Measurements from ENCODE around the gene TENM4.

Gene TENM4

DNA sequence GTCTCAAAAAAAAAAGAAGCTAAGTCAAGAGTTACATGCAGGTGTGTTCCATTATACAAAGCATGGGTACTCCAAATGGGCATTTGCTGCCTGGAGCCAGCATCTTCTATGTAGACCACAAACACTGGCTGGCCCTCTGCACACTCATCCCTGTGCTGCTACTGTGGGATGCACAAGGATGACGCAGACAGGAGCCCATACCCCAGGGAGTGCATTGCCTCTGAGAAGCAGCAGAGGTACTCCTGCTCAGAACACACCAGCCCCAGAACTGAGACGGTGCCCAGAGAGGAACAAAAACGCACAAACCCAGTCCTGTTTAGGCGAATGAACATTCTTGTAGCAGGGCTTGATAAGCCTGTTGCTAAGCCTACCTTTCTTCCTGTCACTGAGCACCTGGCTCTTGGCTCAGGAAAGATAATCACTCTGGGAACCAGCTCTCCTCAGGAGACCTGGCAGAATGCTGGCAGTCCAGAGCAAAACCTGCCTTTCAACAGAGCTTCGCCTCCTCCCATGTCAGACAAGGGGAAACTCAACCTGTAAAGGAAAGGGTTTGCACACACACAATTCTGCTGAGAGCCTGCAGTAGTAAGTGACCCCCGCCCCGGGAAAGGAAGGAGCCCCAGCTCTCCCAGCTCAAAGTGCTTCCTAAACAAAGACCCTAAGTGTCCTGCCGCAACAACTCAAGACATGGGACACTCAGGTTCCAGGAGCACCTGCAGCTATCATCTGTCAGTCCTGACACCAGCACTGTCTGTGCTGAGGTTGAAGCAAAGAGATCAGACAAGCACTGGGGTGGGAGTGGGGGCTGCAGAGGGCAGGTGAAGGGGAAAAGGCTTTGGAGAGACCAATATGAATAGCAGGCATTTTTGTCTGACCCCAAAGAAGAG is 145.7 kb downstream of the TENM4 start:
- DNase-seq (ENCODE audit: low read depth): no peak

DNA sequence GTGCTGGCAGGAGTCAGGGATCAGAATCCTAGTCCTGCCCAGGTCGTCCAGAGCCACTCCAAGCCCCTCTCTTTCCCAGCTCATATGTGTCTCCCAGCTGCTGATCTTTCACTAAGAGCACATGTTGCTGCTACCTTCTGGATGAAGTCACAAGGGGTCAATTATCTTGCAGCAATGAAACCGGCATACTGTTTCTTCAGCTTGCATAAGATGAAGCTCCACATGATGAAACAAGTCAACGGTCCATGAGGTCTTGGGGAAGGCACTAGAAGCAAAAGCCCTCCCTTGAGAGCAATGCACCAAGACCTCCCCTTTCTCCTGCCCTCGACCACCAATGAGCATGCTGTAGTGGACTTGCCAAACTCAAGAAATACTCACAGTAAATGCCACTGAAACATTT is 148.9 kb downstream of the TENM4 start:
- DNase-seq (ENCODE audit: low read depth): no peak

DNA sequence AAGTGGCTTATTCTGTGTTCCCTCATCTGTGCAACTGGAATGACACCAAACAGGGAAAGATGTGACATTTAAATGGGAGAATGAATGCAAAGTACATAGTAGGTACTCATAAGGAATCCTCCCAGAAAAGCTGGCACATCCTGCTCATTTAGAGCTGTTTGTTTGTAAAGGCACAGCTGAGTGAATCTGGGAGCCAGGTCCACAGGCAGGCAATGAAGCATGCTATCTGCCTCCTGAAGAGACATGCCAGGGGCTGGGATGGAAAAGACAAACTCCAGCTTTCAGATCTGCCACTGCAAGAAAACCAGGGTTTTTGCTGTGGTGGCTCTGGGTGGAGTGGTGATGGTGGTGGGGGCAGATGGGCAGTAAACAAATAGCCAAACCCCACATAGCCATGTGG is 150.1 kb downstream of the TENM4 start:
- no peak for DNase-seq (ENCODE audit: low read depth)

DNA sequence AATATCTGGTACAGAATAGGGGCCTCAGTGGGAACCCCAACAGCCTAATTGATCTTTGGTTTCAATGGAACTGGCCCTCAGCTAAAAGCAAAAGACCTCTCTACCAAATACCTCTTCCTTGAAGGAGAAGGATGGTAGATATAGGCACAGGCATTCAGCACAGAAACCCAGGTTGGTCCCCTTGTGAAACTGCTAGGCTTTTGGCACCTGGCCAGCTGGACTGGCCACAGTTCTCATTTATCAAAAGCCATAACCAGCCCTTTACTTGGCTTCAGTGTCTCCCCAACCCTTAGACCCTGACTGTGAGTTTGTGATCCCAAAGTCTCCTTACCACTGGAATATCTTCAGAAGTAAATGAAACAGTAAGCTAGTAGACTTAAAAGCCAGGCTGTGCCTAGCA is 152.9 kb downstream of the TENM4 start:
- peak; percentile 4 for DNase-seq (ENCODE audit: low read depth)

DNA sequence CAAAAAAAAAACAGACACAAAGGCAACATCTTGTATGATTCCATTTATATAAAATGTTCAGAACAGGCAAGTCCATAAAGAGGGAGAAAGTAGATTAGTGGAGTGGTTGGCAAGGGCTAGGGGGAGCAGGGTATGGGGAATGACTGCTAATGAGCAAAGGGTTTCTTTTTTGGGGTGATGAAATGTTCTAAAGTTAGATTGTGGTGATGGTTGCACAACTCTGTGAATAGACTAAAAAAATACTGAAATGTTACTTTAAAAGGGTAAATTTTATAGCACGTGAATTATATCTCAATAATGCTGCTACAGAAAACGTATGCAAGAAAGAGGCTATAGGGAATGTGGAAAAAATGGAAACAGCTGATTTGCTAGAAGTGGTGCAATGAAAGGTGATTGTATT is 155.1 kb downstream of the TENM4 start:
- peak; percentile 46 for DNase-seq (ENCODE audit: low read depth)

DNA sequence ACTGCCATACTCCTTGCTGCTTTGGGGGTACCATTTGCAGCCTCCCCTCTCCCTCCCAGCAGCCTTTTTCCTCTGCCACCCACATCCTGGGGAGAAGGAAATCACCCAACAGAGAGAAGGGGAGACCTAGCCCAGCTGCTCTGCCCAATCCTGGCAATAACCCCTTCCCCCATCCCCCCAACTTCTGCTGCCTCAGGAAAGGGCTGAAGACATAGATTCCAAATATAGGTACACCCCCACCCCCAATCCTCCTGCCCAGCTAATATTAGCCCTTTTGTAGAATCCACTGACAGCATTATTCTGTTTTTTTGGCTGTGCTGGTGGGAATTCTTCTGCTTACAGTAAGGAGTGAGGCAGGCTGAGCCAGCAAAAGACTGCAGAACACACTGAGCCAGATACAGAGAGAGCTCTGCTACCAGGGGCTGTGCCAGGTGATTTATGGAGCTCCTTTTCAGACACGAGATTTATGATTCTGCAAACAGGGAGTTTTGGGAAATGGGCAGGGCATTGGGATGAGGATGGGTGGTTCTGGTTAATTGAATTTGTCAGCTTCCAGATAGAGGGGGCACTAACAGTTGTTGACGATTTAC is 164.0 kb downstream of the TENM4 start:
- no peak for DNase-seq (ENCODE audit: low read depth)

DNA sequence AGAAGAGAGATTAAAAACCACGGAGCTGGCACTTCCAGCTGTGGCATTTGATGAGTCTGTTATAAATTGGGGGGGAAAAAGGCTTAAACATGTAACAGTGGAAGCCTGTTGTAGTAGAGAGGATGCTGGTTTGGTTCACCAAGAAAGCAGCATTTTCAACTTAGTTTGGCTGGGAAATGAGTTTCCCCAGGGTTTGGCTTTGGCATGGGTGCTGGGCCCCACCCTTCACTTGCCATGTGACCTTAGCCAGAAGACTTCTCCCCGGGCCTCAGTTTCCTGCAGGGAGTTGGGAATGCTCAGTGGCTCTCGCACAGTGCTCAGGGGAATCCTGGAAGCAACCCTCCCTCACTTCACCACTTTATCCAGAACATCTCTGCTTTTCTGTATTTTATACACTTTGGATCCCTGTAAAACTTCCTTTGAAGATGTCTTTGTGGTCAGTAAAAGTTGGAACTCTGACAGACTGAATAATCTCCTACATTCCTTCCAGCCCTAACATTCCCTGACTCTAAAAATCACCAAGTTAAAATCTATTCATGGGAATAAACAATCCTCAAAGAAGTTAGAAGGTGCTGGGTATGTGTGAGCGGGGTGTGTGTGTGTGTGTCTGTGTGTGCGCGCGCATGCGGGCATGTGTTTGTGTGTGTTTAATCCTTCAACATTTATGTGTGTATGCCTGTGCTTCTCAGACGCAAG is 166.0 kb downstream of the TENM4 start:
- peak; percentile 70 for DNase-seq (ENCODE audit: low read depth)

DNA sequence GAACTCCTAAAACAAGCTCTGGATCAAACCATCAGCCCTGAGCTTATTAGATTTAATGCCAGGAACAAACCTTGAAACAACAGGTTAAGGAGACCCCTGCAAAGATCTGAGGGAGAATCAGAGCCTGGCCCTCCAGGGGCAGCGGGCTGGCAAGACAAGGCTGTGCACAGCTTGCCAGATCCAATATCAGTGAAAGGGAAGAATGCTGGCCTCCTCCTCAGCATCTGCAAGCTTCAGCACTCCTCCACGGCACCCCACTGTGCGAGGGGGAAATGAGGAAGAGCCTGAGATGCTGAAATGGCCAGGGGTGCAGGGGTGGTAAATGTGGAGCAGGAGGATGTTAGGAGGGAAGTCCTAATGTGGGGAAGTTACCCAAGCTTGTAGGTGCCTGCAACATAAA is 167.0 kb downstream of the TENM4 start:
- no peak for DNase-seq (ENCODE audit: low read depth)

DNA sequence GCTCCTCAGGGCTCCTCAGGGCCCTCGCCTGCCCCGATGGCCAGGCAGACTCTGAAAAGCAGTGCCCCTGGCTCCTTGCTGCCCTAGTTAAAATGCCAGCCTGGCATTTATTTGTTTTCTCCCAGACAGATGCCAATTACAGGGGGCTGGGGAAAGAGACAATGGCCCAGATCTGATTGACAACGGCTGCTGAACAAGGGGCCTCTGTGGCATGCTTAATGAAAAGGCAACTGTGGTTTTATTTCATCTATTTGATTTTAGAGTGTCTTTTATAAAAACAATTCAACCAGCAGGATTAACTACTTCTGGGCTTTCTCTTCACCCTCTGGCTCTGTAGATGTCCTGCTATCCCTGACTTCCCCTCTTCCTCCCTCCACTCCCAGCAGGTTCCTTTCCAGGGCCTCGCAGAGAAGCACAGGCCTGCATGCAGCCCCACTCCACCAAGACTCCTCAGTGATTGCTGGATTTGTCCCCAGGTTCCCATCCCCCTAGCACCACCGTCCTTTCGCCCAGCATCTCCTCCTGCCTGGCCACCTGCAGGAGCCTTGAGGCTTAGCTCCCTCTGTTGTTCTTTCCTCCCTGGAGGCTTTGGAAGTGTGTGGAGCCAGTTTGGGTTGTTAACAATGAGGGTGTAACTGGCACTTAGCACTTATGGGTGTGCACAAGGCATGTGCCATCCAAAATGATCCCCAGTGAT is 171.1 kb downstream of the TENM4 start:
- no peak for DNase-seq (ENCODE audit: low read depth)

DNA sequence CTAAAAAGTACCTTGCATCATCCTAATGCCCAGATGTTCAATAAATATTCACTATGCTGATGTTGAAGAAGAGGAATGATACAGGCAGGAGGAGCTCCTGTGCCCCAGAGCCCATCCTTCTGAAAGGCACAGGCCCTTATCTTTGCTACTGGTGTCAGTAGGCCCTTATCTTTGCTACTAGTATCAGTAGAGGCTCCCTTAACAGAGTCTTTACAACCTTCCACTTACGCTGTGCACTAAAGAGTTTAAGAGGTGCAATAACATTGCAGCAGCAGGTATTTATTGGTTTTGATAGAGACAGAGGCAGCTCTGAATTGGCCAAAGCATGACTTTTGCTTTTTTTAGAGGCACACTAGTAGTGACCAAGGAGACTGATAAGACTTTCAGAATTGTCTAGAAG is 174.4 kb downstream of the TENM4 start:
- DNase-seq (ENCODE audit: low read depth): no peak

DNA sequence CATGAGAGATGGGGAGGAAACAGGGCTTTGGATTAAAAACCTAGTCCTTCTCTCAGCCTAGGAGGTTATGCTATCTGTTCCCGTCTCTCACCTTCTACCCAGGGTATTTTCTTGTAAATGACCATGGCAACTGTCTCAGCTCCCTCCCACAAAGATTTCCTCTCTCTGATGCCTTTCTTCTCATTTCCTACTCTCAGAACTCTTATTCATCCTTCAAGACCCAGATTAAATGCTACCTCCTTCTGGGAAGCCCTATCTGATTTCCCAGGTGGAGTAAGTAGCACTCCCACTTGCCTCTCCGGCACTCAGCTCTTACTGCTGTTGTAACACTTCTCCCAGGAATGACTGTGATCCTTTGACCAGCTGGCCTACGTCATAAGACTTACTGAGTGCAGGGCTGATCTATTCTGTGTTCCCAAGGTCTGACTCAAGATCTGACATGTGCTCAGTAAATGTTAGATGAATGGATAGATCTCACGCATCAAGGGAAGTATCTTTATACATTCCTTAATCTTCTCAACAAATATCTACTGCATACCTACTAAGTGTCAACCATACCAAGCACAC is 175.0 kb downstream of the TENM4 start:
- peak; percentile 80 for DNase-seq (ENCODE audit: low read depth)

DNA sequence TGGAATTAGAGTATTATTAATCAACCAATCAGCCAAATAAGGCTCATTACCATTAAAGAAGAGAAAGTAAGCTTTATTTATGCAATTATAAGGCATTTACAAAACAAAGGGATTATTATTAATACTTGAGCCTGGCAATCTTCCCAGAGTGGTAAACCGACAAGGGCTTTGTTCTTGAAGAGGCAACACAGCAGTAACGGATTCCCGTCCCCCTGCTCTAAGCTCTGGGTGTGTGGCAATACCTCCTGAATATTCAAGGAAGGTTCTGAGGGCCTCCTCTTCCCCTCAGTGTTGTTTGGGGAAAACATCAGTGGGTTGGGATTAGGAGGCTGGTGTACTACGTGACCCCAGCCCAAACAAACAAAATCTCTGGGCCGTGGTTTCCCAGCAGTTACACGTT is 176.5 kb downstream of the TENM4 start:
- DNase-seq (ENCODE audit: low read depth): peak; percentile 72

DNA sequence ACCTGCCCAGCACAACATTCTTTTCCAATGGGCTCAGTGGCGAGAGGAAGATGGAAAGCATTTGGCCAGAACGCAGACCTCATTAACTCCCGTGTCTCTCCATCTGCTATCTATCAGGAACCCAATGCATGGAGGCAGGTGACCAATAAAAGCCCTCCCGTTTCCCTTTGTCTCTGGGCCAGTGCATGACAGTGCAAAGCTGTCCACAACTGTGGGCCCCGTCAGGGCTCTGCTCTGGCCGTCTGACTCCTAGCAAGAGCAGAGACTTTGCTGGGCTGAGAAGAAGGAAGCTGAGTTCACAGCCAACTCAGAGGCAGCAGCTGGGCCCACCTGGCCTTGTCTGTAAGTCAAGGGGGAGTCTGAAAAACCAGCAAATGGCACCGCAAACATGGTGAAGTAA is 177.8 kb downstream of the TENM4 start:
- no peak for DNase-seq (ENCODE audit: low read depth)

DNA sequence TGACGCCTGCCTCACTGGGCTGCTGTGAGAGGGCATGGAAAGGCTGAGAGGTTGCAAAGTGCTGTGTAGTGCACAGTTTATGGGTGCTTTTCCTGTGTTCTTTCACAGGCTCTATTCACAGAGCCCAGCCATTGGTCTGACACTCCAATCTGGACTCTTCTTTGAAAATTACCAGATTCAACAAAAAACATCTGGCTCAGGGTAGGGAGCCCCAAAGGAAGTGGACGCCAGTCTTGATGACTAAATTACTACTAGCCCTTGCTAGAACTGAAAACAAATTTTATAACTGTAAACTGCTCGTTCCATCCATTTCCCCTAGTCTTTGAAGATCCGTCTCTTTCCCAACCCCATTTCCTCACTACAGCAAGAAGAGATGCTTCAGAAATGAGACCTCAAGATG is 178.6 kb downstream of the TENM4 start:
- no peak for DNase-seq (ENCODE audit: low read depth)

DNA sequence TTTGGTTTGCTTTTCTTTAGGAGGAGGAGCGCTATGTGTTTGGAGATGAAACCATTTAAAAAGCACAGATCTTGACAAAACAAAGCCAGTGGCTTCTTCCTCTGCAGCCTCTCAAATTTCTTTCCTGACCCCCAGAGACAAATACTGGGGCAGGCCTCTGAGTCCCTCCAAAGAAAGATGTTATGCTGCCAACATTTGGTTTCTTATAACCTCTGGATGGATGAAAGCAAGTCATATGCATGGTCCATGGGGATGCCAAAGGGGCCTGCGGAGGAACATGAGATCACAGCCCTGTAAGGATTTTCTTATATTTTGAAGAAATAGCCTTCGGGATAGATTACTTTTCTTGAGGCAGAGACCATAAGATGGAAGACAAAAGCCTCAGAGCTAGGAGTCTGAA is 179.1 kb downstream of the TENM4 start:
- DNase-seq (ENCODE audit: low read depth): no peak

DNA sequence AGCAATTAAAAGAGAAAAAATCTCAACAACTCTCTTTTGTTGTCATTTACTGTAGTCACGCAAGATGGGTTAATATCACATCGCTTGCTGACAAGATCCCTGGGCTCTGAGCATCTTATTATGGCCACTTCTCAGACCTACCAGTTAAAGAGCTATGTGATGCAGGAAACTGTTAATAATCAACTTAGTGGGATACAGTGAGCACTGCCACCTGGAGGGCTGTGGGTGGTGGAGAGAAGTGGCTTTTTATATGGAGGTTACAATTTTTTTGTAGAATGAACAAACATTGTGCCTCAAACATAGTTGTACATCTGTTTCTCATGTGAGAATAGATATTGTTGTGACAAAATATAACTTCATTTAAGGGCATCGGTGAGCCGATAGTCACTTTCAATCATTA is 181.0 kb downstream of the TENM4 start:
- no peak for DNase-seq (ENCODE audit: low read depth)

DNA sequence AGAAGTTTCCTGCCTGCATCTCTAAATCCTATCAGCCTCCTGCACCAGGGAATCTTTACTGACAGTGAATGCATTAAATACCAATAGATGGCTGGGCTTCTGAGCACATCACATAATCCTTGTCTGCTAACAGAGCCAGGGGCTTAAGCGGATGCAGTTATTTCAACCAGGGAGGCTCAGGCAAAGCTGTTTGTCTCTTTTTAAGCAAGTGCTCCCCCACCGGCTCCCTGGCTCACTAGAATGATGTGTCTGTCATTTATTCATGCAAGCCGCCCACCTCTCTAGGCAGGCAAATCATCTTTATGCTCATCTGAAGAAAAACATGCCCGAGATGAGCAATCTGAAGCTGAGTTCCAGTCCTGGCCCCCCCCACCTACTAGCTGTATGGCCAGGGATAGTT is 182.3 kb downstream of the TENM4 start:
- DNase-seq (ENCODE audit: low read depth): peak; percentile 55

DNA sequence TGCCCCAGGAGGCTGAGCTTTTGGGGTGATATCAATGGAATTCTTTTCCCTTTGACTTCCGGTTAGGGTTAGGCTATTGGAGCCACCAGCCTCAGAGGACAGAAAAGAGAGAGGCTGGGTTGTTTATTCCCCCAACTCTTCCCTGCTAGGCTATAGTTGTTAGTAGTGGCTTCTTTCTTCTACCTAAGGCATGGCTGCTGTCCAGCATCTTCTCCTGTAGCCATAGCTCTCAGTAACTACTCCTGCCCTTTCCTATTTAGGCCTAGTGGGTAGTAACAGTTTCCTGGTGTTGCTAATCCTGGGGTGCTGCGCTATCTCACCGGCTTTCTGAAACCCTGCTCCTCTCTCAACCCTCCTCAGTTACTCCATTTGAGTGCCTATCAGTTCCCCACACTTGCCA is 184.9 kb downstream of the TENM4 start:
- no peak for DNase-seq (ENCODE audit: low read depth)

DNA sequence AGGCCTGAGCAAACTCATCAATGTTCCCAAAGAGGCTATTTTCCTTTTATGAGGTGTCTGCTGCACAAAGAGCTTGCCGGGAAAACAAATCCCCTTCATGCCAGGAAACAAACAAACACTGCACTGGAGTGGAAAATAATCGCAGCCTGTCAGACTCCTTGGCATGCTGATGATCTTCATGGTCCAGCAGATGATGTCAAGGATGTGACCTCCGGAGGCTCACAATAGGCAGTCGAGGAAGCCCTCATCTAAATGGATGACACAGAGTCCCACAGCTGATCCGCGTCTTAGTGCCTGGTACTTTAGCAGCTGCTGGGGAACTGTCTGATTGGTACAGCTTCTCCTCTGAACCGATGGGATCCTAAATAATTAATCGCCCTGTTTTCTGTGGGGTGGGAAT is 187.6 kb downstream of the TENM4 start:
- DNase-seq (ENCODE audit: low read depth): no peak

DNA sequence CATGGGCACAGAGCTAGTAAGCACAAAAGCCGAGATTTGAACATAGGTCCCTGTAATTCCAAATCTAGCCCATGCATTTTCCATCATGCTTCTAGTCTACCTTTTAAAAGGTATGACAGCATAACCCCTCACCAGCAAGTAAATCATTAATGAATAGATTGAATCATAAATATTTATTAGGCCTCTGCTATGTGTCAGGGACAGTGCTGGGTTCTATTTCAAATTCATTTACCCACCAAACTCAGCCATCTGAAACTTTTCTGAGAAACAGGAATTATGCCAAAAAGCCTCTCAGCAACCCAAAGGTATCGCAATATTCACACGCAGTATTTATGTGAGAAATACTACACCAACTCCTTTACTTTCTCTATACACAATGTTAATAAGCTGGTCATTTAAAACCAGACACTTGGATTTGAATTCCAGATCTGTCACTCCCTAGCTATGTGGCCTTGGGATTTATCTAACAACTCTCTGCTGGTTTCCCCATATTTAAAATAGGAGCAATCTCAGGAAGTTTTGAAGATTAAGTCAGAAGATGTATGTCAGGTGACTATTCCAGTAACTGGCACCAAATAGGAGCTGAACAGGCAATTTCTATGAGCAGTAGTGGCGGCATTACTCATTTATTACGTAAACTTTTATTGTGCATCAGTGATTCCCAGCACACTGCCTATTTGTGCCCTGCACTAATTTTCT is 191.4 kb downstream of the TENM4 start:
- DNase-seq (ENCODE audit: low read depth): peak; percentile 89

DNA sequence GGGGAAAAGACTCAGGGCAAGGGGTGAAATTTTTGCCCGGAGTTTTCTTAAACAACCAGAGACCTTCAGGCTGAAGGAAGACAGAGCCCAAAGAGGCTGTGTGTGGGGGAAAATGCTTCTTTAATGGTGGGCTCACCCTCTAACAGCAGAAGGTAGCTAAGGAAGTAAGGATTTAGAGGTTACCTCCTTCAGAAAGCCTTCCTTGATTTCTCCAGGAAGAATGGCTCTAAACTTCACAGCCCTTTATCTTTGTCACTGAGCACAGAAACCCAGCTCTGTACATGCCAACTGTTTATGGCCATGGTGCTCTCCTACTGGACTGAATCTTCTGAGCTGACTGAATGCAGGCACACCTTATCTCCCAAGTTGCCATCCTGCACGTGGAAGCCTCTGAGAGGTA is 196.0 kb downstream of the TENM4 start:
- DNase-seq (ENCODE audit: low read depth): peak; percentile 39

All from amniotic epithelial cell (primary cell).